Aortic smooth muscle cell (primary cell): ENCODE data around the gene TMEM25. TPM values are rescaled to one million over a fixed set of nuclear protein-coding genes. Genes with fewer than 3 reads are reported as not detected.

Source experiments
- total RNA-seq: library from RNA; depleted of rRNA; stranded (reverse); fragments of >200 nt; gene quantifications from 2 replicates; pipeline ENCODE4 v1.2.3, GENCODE V29; 2014

TMEM25 gene
- total RNA-seq, result 4.6 and 8.0 TPM in 2 replicates

DNA sequence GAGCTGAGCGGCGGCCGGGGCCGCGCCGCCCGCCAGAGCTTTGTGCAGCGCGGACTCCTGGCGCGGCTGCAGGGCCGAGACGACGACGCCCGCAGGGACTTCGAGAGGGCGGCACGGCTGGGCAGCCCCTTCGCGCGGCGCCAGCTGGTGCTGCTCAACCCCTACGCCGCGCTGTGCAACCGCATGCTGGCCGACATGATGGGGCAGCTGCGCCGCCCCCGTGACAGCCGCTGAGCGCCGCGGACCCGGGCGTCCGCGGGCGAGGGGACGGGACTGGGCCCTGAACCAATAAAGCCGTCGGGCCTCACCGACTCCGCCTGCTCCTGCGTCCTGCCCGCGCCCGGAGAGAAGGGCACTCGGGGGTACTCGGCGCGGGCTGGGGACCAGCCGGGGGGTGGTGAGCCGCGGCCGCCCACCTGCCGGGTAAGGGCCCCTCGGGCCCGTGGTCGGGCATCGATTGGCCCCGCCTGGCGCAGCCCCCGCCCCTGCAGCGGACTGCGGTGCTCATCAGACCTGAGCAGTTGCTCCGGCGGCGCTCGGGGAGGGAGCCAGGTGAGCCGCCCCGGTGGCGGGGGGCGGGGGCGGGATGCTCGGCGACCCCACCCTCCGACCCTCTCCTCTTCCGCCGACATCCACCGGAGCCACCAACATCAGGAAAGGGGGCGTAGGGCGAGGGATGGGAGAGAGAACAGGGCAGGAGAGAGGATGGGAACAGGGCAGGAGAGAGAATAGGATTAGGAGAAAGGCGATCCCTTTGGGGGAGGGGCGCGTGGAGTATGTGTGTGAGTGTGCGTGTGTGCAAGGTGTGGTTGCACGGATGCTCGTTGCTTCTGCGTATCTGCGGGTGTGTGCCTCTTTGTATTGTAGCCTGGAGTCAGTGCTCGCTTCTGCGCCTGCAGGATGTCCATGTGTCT is at the start of gene TMEM25:
TMEM25 (plus strand) TSS at position 510 of the 914 bp plus-strand sequence. CDS start 610 bp downstream, outside the sequence.

DNA sequence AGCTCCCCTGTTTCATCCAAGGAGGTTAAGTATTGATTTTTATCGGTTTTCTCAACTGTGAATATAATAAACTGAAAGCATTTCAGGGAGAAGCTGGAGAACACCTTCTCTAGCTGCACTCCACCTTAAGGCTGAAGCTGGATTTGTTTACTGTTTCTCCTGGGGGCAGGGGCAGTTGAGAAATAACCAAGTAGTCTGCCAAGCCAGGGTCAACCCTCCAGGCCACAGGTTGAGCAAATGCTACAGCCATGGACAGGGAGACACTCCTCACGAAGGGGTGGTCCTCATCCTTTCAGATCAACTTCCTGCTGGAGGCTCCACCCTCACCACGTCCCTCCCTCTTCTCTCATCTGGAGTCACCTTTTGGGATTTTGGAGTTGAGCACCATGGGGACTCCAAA is 3.9 kb upstream of the TMEM25 start, which contains the start of gene TTC36:
TTC36 (plus strand) TSS at position 366 of the 400 bp plus-strand sequence; CDS start at position 387, 21 bp downstream.

DNA sequence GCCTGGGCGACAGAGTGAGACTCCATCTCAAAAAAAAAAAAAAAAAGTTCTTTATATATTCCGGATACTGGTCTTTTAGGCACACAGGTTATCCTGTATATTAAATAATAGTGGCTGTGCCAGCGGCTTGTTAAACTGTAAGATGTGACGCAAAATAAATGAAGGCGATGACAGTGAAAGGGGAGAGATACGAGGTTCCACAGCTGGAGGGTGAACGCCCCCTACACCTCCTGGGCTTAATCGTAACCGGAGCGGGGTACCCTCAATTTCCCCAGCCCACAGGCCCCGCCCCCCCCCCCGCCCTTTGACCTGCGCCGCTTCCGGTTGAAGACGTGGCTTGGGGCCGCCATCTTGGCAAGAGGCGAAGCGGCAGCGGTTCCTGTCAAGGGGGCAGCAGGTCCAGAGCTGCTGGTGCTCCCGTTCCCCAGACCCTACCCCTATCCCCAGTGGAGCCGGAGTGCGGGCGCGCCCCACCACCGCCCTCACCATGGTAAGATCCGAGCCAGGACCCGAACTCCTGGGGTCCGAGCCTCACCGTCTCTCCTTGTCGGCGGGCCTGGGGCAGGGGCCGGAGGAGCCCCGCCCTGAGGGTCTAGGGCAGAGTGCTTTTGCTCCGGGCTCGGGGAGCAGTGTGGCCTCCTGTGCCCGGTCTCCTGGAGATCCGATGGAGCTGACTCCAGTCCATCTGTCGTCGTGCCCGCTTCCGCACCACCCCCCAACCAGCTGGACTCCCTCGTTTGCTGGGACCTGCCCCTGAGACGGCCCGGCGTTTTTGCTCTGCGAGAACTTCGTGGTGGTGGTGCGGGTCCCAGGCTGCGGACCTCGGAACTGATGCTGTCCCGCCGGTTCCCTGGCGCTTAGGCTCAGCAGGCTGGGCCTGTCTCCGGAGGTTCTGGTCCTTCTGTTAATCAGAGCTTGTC is 41.3 kb downstream of the TMEM25 start, which contains the start of gene ARCN1:
ARCN1 (plus strand) TSS at position 349 of the 920 bp plus-strand sequence; CDS start at position 488, 139 bp downstream.

Other genes starting within 250 kb of the TMEM25 start
- gene CD3E, start 226.5 kb upstream of the TMEM25 start, total RNA-seq, result not detected in 2 replicates
- not detected in 2 replicates for gene CD3D, start 188.5 kb upstream of the TMEM25 start, total RNA-seq
- gene CD3G, start 186.8 kb upstream of the TMEM25 start, total RNA-seq, result not detected in 2 replicates
- 40.4 and 45.0 TPM in 2 replicates for gene UBE4A, start 171.6 kb upstream of the TMEM25 start, total RNA-seq
- 107 and 135 TPM in 2 replicates for gene ATP5MG, start 129.6 kb upstream of the TMEM25 start, total RNA-seq
- 18.4 and 32.8 TPM in 2 replicates for gene KMT2A, start 94.7 kb upstream of the TMEM25 start, total RNA-seq
- gene TTC36, start 3.7 kb upstream of the TMEM25 start, total RNA-seq, result 0.26 and 0.37 TPM in 2 replicates
- gene IFT46, start 34.7 kb downstream of the TMEM25 start, total RNA-seq, result 32.8 and 41.7 TPM in 2 replicates
- gene ARCN1, start 41.2 kb downstream of the TMEM25 start, total RNA-seq, result 185 and 203 TPM in 2 replicates
- 112 and 117 TPM in 2 replicates for gene PHLDB1, start 76.4 kb downstream of the TMEM25 start, total RNA-seq
- gene TREH, start 148.5 kb downstream of the TMEM25 start, total RNA-seq, result not detected in 2 replicates